Fibroblast of the aortic adventitia (primary cell): Measurements from ENCODE around the gene ACTL7A. TPM values are rescaled to one million over a fixed set of nuclear protein-coding genes. Genes with fewer than 3 reads are reported as not detected.

Experiments used
- DNase-seq: peaks from one replicate; pipeline ENCODE4 v3.0.0-alpha.2; 2010; ENCODE audit warnings: low read depth
- H3K4me3 ChIP-seq: 2 replicates; pipeline ENCODE4 v1.5.1; 2011; ENCODE audit warnings: low read depth, mild to moderate bottlenecking, control low read depth, low read length, moderate library complexity
- CTCF ChIP-seq: IDR thresholded peaks from 2 replicates; pipeline ENCODE4 v1.5.1; 2011; ENCODE audit warnings: mild to moderate bottlenecking, low read length, control low read depth, inconsistent platforms; ENCODE audit not compliant: insufficient read depth
- total RNA-seq: library from RNA; depleted of rRNA; stranded (reverse); fragments of >200 nt; gene quantifications from 2 replicates; pipeline ENCODE4 v1.2.3, GENCODE V29; 2012; ENCODE audit warnings: low replicate concordance

The ACTL7A gene
- total RNA-seq, 1 donor: not detected

- no peak for DNase-seq
- no peak for TF ChIP-seq CTCF
- no peak overlapping the region for H3K4me3 ChIP-seq
Observed at GRCh38 chr9:108830272-108830671, 31.8 kb upstream of the ACTL7A start.

GRCh38 chr9:108831496-108832178 is 30.4 kb upstream of the ACTL7A start:
- DNase-seq: no peak
- TF ChIP-seq CTCF: no peak
- H3K4me3 ChIP-seq: no peak overlapping the region

- no peak for DNase-seq
- H3K4me3 ChIP-seq: no peak overlapping the region
- TF ChIP-seq CTCF: no peak
Observed at GRCh38 chr9:108832179-108832500, 29.9 kb upstream of the ACTL7A start.

- TF ChIP-seq CTCF: no peak
- DNase-seq: no peak
- no peak overlapping the region for H3K4me3 ChIP-seq
Observed at GRCh38 chr9:108834959-108835665, 27.0 kb upstream of the ACTL7A start.

GRCh38 chr9:108835831-108836230 is 26.2 kb upstream of the ACTL7A start:
- no peak overlapping the region for H3K4me3 ChIP-seq
- no peak for TF ChIP-seq CTCF
- no peak for DNase-seq

- no peak for DNase-seq
- no peak for TF ChIP-seq CTCF
- no peak overlapping the region for H3K4me3 ChIP-seq
Observed at GRCh38 chr9:108836319-108836718, 25.7 kb upstream of the ACTL7A start.

GRCh38 chr9:108836781-108837180 is 25.3 kb upstream of the ACTL7A start:
- TF ChIP-seq CTCF: no peak
- H3K4me3 ChIP-seq: no peak overlapping the region
- DNase-seq: no peak
